Motor neuron (in vitro differentiated cells): Measurements from ENCODE around the gene SFT2D2. TPM values are rescaled to one million over a fixed set of nuclear protein-coding genes. Genes with fewer than 3 reads are reported as not detected.
"Not testable (repeated sequence)": the region's sequence is repeated elsewhere in the genome, so short reads cannot be mapped to it uniquely, and the experiment has no call there.

Experiments used
- ATAC-seq, 8 experiments: fragments of 200-7000 bp; cut with Tn5 transposase; replicated peaks in 6 of 8; 2 replicates each; pipeline ENCODE4 v1.8.0; 2021; ENCODE audit warnings: mild to moderate bottlenecking in 8 of 8, moderate library complexity in 8 of 8
- H3K27ac ChIP-seq, 2 donors: fragments of 250-450 bp; sonication (Bioruptor Pico); 2 replicates each; pipeline ENCODE4 v1.9.0; 2021; ENCODE audit warnings: antibody characterized with exemption in 2 of 2, mild to moderate bottlenecking in 2 of 2, moderate library complexity in 1 of 2
- H3K4me1 ChIP-seq, 2 donors: fragments of 250-450 bp; sonication (Bioruptor Pico); replicated peaks in 1 of 2; 2 replicates each; pipeline ENCODE4 v1.6.1; 2021; ENCODE audit warnings: antibody characterized with exemption in 2 of 2, mild to moderate bottlenecking in 2 of 2, moderate library complexity in 1 of 2
- H3K4me3 ChIP-seq, 5 donors: fragments of 250-450 bp; sonication (Bioruptor Pico); 2 replicates each; pipeline ENCODE4 v1.9.0; 2021; ENCODE audit warnings: antibody characterized with exemption in 5 of 5, mild to moderate bottlenecking in 5 of 5, moderate library complexity in 4 of 5
- WGBS, 10 experiments: fragments of 450-650 bp; shearing (Covaris generic); methylation state at CpG; one replicate each; pipeline ENCODE4 v1.0.0; 2022; 5-methylcytosine and 5-hydroxymethylcytosine counted together
- in situ Hi-C, 9 experiments: fragments of 400-800 bp; cut with MboI; loops; one replicate each; pipeline ENCODE4 v1.15.0; 2021; ENCODE audit warnings: low sequenced_read_pairs in 9 of 9, low pct_unique_long_range_greater_than_20kb in 2 of 9; ENCODE audit not compliant: unreplicated experiment in 9 of 9
- total RNA-seq, 8 experiments: library from RNA; unstranded; fragments of 300-600 nt; gene quantifications; 2 replicates each; pipeline versions ENCODE4 v1.2.3 to v1.2.4, GENCODE V29; 2022

Gene SFT2D2
- 10 to 100 TPM; 11.8 to 39.5 (median 23.6) TPM for total RNA-seq

DNA sequence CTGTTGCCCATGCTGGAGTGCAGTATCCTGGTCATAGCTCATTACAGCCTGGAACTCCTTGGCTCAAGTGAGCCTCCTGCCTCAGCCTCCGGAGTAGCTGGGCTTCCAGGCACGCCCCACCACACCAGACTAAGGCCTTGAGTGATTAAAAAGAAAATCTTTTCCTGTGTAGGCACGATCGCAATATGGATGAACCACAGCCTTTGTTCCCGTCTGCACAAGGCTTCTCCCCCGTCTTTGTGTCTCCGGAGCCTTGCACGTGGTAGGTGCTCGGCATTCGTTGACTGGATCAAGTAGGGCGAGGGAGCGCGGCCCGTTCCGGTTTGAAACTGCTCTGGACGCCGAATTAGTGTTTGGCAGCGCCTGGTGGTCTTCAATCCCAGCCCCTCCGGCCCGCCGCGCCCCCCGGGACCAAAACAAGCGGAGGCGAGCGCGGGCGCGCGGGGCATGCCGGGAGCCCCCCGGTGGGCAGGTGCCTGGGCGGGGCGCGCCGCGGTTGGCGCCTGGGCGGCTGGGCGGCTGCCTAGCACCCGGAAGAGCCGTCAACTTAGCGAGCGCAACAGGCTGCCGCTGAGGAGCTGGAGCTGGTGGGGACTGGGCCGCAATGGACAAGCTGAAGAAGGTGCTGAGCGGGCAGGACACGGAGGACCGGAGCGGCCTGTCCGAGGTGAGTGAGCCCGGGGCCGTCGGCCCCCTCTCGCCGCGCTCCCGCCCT is at the start of gene SFT2D2:
Gene SFT2D2, plus strand, starts transcription at position 529 of the 715 bp plus-strand sequence. Its CDS starts 76 bp downstream, at position 605.
- 0 to 80% (median 8%) methylated on average over 1 to 23 of the region's 58 CpGs; no CpG with 5 or more reads in 1 of the 10 experiments for WGBS, 10 experiments
- peak; percentile 84 to 96 (median 91) for ATAC-seq
- Histone ChIP-seq H3K27ac (peak within 1 kb of the TSS; percentile 64 to 76), H3K4me1 (peaks cover 22 to 26% of the 10 kb centered on the region in 2 donors), H3K4me3 (peak within 1 kb of the TSS; percentile 49 to 65 (median 58))
- in situ Hi-C loops = no loop called here

DNA sequence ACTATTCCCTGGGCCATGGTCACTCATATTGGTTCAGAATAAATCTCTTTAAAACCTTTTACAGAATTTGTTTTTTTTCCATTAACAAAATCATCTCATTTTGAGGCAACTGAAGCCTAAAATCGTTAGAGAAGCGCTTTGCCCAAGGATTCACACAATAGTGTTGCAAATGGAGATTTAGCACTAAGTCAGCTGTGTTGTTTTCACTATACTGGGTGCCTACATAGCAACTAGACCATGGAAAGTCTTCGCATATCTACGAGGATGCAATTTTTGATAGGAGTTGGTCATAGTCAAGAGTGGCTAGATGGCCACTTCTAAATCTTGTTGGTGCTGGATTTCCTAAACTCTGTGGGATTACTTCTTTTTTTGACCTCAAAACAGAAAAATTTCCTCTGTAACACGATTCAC is 47.6 kb upstream of the SFT2D2 start:
- H3K4me3 ChIP-seq = peak overlapping the region; percentile 57 to 92 (median 81)
- in situ Hi-C loops = no loop called here
- peak in 1 of 8 experiments; percentile 2 for ATAC-seq
- WGBS, 10 experiments = 50 to 92% (median 77%) methylated on average over 2 to 5 of the region's 5 CpGs; no CpG with 5 or more reads in 1 of the 10 experiments
- peaks cover 0 to 12% of the 10 kb centered on the region in 2 donors for H3K4me1 ChIP-seq
- H3K27ac ChIP-seq = peak overlapping the region; percentile 67 to 69

- in situ Hi-C loops = no loop called here
- ATAC-seq = peak; percentile 88 to 96 (median 93)
- WGBS, 10 experiments = 0 to 9% (median 1%) methylated on average over 1 to 21 of the region's 56 CpGs; no CpG with 5 or more reads in 2 of the 10 experiments
- Histone ChIP-seq H3K27ac (peak within 1 kb of the TSS; percentile 82 to 84), H3K4me1 (peaks cover 0 to 12% of the 10 kb centered on the region in 2 donors), H3K4me3 (peak within 1 kb of the TSS; percentile 57 to 92 (median 81))
These were observed 47.0 kb upstream of the SFT2D2 start, which contains the start of gene TIPRL for GRCh38 chr1:168178638-168179437. TIPRL (plus strand) TSS chr1:168178962; CDS start chr1:168179078, 116 bp downstream.

DNA sequence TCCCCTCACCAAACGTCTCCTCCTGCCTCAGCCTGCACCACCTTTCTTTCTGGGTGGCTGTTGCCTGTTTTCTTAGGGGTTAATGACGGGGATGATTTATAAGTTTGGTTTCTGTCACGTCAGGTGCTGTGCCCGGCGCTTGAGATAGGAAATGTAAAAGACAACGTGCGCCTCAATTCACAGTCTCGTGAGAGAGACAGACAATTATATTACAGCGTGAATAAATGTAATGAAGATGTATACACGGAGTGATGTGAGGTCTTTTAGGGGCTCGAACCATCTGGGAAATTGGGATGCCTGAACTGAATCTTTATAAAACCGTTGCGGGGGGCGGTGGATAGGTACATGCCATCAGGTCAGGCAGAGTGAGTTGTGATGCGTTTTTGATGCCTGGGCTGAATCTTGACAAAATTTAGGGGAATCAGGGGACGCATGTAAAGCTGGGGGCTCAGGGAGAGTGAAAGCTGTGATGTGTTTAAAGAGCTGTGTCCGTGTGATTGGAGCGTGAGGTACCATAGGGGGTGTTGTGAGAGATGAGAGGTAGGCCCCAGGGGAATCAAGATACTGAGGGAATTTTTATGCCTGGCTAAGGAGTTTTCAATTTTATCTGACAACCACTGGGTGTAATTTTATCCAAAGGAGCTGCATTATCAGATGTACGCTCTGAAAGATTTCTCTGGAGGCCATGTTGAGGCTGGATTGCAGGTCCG is 46.2 kb upstream of the SFT2D2 start:
- peaks cover 0 to 12% of the 10 kb centered on the region in 2 donors for H3K4me1 ChIP-seq
- in situ Hi-C loops = no loop called here
- ATAC-seq = peak; percentile 1 to 23 (median 6)
- 0 to 35% (median 2%) methylated on average over 2 to 19 of the region's 20 CpGs for WGBS, 10 experiments
- peak overlapping the region; percentile 82 to 84 for H3K27ac ChIP-seq
- H3K4me3 ChIP-seq = peak overlapping the region; percentile 57 to 92 (median 81)

DNA sequence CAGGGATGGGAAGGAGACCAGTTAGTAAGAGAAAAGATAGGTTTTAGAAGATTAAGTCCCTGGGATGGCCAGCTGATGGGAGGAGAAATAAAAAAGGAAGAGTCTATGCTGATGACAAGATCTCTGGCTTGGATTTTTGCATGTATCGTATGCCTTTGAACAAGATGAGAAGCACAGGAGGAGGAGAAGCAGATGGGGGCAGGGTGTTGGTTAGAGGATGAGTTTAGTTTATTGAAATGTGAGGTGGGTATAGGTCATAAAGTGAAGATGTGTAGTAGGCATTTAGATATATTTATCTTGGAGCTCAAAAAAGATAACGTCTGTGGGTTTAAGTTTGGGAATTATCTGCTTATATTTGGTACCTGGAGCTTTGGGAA is 45.7 kb upstream of the SFT2D2 start:
- peak overlapping the region; percentile 82 to 84 for H3K27ac ChIP-seq
- ATAC-seq = no peak

GRCh38 chr1:168181063-168181720 is 44.6 kb upstream of the SFT2D2 start:
- H3K27ac ChIP-seq, ATAC-seq, in situ Hi-C loops: not testable (repeated sequence)
- Histone ChIP-seq H3K4me3 (peak overlapping the region in 2 of 5 donors; percentile 82 to 92), H3K4me1 (peaks cover 0 to 12% of the 10 kb centered on the region in 2 donors)
- 83 to 100% (median 97%) methylated on average over 3 to 15 of the region's 15 CpGs for WGBS, 10 experiments

More for the DNA sequence above, 45.7 kb upstream of the SFT2D2 start:
- 4 to 34% (median 20%) methylated on average over 1 to 2 of the region's 2 CpGs; no CpG with 5 or more reads in 1 of the 10 experiments for whole genome bisulfite sequencing, 10 experiments
- in situ Hi-C loops = no loop called here
- peak overlapping the region; percentile 57 to 92 (median 81) for H3K4me3 ChIP-seq
- peaks cover 0 to 12% of the 10 kb centered on the region in 2 donors for H3K4me1 ChIP-seq

GRCh38 chr1:168187177-168187576 is 38.6 kb upstream of the SFT2D2 start:
- ATAC-seq = peak in 1 of 8 experiments; percentile 62
- in situ Hi-C loops = no loop called here
- Histone ChIP-seq H3K4me1 (no peaks in the 10 kb centered on the region), H3K27ac (no peak overlapping the region), H3K4me3 (no peak overlapping the region)

DNA sequence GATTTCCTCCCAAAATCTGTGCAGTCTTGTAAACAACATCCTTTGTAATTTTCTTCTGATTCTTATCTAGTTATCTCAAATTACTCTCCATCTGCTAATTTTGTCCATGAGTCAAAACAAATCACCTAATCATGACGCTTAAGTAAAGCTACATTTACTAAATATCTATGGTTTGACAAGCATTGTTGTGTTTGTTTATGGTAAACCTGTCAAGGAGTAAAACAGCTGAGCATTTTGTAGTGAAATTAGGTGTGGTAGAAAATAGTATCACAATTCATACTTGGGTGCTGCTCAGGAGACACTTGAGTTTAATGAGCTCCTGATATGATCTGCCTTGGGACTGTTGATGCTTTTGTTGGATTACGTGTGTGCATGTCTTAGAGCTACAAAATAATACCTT is 35.4 kb upstream of the SFT2D2 start:
- Histone ChIP-seq H3K4me1 (no peaks in the 10 kb centered on the region), H3K27ac (no peak overlapping the region), H3K4me3 (no peak overlapping the region)
- WGBS, 10 experiments = 57 to 100% (median 95%) methylated on average over 1 to 2 of the region's 2 CpGs
- in situ Hi-C loops = no loop called here
- ATAC-seq = no peak

DNA sequence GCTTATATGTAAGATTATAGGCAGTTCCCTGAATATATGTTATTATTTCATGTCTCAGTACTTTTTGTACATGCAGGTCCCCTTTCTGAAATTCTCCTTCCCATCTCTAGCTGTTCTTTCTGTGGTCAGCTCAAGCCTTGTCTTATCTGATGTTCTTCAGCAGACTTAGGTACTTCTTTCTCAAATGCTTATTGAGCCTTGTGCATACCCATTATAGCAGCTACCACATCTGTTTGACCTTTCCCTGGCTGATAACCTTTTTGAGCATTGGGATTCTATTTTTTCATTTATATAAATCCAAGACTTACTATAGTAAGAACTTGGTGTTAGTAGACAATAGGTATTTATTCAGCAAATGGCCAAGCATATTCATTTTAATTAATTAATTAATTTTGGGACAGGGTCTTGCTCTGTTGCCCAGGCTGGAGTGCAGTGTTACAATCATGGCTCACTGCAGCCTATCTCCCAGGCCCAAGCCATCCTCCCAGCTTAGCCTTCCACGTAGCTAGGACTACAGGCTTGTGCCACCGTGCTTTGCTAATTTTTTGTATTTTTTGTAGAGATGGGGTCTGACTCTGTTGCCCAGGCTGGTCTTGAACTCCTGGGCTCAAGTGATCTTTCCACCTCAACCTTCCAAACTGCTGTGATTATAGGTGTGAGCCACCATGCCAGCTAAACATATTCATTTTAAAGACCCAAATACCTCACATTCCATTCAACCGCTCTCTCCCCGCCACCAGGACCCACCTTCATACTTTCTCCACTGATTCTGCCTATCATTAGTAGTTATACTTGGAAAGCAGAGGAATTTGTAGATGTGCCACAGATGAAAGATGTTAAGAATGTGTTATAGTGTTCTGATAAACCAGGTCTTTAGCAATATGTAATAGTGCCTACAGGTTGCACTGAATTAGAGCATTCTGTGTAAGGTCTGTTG is 30.3 kb upstream of the SFT2D2 start:
- in situ Hi-C loops = no loop called here
- WGBS, 10 experiments = 80 to 100% (median 93%) methylated on average over 1 to 4 of the region's 4 CpGs; no CpG with 5 or more reads in 4 of the 10 experiments
- ATAC-seq = no peak
- H3K4me1 ChIP-seq = no peaks in the 10 kb centered on the region
- H3K27ac ChIP-seq = no peak overlapping the region
- no peak overlapping the region for H3K4me3 ChIP-seq

DNA sequence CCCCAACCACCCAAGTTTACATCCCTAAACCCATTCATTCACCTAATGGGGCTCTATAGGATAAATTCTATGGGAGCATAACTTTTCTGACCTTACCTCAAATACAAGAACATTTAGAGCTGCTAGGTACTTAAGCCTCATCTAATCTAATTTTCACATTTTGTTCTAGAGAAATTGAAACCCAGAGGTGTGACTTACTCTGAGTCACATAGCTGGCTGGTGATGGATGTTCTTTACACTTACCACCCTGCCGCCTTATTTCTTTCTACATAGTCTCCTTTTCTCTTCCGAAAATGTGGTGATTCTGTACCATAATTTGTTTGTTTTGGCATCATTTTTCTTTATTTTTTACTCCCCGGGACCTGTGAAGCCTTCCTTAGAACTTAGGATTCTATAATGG is 26.7 kb upstream of the SFT2D2 start:
- 0 to 100% (median 67%) methylated on average over 1 to 3 of the region's 3 CpGs for WGBS, 10 experiments
- no peaks in the 10 kb centered on the region for H3K4me1 ChIP-seq
- ATAC-seq = no peak
- no peak overlapping the region for H3K27ac ChIP-seq
- H3K4me3 ChIP-seq = no peak overlapping the region
- in situ Hi-C loops = no loop called here

- peak in 2 of 8 experiments; percentile 85 to 93 for ATAC-seq
- H3K4me1 ChIP-seq = no peaks in the 10 kb centered on the region
- in situ Hi-C loops = no loop called here
- H3K27ac ChIP-seq = no peak overlapping the region
- 0 to 100% (median 80%) methylated on average over 1 of the region's 1 CpG; no CpG with 5 or more reads in 3 of the 10 experiments for WGBS, 10 experiments
- H3K4me3 ChIP-seq = no peak overlapping the region
These were observed 22.7 kb upstream of the SFT2D2 start for GRCh38 chr1:168202941-168203654.
